C4-2B (cell line): Measurements from ENCODE around the gene LRIG1.

Source experiments
- H3K27ac ChIP-seq: fragments of 450-650 bp; 2 replicates; pipeline ENCODE4 v1.5.1; 2017
- ZFX ChIP-seq: fragments of 450-650 bp; IDR thresholded peaks from 2 replicates; pipeline ENCODE4 v1.6.1; 2017
- TF ChIP-seq, protein P1 (sequence below): fragments of 450-650 bp; conservative IDR thresholded peaks from 2 replicates; pipeline ENCODE4 v1.5.1; 2017; ENCODE audit warnings: mild to moderate bottlenecking

Gene LRIG1

DNA sequence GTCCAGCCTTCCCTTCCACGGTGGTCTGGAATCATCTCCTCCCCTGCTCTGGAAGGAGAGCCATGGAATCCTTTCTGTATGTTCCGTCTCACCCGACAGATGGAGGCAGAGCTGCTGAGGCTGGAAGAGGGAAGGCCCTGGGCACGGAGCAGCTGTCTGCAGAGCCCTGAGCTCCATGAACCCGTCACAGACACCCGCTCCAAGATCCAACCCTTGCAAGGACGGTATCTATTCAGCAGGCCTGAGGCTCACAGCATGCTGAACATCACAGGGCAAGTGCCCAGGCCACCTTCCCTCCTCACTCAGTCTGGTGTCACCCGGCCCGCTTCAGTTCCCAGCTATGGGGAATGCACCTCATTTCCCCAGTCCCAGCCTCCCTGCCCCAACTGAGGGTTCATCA is 103.9 kb downstream of the LRIG1 start:
- H3K27ac ChIP-seq: no peak overlapping the region
- no peak for TF ChIP-seq ZFX
- TF ChIP-seq, protein P1, sequence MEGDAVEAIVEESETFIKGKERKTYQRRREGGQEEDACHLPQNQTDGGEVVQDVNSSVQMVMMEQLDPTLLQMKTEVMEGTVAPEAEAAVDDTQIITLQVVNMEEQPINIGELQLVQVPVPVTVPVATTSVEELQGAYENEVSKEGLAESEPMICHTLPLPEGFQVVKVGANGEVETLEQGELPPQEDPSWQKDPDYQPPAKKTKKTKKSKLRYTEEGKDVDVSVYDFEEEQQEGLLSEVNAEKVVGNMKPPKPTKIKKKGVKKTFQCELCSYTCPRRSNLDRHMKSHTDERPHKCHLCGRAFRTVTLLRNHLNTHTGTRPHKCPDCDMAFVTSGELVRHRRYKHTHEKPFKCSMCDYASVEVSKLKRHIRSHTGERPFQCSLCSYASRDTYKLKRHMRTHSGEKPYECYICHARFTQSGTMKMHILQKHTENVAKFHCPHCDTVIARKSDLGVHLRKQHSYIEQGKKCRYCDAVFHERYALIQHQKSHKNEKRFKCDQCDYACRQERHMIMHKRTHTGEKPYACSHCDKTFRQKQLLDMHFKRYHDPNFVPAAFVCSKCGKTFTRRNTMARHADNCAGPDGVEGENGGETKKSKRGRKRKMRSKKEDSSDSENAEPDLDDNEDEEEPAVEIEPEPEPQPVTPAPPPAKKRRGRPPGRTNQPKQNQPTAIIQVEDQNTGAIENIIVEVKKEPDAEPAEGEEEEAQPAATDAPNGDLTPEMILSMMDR: no peak

DNA sequence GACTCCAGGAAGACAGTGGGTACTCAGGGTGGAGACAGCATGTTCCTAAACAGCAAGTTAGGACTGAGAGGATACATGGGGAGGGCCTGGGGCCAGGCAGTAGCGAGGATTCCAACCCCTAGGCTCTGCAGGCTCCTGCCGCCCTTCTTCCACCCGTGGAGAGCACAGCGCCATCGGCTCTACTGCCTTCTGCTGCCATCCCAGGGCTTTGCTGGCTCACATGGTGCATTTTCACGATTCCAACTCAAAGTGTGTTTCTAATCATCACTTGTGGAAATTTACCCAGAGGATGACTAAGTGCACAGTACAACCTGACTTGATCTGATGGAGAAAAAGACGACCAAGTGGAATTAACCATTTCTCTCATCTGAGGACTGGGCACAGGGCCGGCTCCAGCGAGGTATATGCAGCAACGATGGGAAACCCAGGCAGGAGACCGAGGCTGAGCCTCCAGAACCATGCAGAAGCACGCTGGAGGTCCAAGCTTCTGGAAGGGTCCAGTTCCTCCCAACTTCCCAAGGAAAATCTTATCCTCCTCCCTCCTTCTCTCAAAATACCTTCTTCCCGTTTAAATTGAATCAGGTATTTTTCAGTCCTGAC is 104.6 kb downstream of the LRIG1 start:
- TF ChIP-seq ZFX: no peak
- TF ChIP-seq, protein P1: no peak
- no peak overlapping the region for H3K27ac ChIP-seq

DNA sequence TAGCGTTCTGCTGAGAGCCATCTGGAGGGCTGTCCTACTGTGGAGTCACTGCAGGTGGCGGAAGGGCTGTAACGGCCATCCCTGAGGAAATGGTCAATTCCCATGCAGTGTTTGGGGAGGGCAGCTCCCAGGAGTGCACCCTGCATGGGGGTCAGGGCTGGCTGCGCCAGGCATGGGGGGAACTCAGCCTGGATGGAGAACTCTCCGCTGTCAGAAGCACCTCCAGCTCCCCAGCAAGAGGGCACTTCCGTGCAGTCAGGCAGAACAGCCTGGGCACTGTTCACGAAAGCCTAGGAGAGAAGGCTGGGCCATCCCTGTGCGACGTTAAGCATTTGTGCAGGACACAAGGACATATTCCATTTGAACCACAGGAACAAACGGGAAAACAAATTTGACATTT is 105.2 kb downstream of the LRIG1 start:
- no peak overlapping the region for H3K27ac ChIP-seq
- TF ChIP-seq, protein P1: no peak
- TF ChIP-seq ZFX: no peak

DNA sequence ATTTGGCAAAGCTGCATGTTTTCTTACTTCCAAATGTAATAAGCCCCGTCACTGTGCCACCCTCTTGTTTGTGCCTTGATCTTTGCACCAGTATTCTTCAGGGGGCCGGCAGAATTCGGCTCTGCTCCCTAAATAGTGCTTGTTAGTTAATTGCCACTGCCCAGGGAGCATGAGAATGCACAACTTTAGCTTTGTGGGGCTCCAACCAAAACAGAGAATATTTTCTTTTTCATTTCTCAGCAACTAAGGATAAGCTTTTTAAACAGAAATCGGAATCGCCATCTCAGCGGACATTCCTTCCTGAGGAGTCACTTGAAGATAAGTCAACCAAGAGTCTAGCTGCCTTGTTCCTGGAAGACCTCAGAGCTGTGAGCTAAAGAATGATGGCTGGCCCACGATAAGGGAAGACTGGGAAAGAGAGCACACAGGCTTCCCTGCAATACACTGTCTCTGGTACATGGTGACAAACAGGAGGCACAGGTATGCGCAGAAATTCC is 106.0 kb downstream of the LRIG1 start:
- TF ChIP-seq, protein P1: no peak
- TF ChIP-seq ZFX: no peak
- H3K27ac ChIP-seq: no peak overlapping the region

DNA sequence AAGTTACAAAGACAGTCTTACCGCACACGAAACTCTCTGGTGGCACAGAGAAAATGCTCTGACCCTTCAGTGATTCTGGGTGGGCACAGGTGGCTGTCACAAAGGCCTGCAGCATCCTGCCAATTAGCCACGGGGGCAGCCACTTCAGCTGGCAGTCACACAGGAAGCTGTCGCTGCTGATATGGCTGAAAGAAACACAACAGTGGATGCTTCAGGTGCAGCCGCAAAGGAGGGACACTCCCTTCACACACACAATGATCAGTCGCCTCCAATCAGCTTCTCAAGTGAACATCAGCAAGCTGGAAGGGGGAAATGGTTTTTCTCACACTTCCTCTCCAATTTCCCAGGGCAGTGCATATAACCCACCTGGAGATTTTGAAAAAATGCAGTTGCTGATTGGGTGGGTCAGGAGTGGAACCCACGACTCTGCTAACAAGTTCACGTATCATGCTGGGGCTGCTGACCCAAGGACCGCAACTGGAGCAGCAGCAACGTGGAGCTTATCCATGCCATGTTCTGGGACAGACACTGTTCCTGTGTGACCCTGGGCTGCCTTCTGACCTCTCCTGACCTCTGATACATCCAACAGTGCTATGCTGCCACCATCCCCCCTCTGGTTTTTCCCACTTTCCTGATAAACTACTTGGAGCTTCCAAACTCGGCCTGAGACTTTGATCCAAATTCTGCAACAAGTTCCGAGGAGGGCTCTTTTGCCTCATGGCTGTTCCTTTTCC is 106.6 kb downstream of the LRIG1 start:
- no peak overlapping the region for H3K27ac ChIP-seq
- TF ChIP-seq, protein P1: no peak
- TF ChIP-seq ZFX: no peak

DNA sequence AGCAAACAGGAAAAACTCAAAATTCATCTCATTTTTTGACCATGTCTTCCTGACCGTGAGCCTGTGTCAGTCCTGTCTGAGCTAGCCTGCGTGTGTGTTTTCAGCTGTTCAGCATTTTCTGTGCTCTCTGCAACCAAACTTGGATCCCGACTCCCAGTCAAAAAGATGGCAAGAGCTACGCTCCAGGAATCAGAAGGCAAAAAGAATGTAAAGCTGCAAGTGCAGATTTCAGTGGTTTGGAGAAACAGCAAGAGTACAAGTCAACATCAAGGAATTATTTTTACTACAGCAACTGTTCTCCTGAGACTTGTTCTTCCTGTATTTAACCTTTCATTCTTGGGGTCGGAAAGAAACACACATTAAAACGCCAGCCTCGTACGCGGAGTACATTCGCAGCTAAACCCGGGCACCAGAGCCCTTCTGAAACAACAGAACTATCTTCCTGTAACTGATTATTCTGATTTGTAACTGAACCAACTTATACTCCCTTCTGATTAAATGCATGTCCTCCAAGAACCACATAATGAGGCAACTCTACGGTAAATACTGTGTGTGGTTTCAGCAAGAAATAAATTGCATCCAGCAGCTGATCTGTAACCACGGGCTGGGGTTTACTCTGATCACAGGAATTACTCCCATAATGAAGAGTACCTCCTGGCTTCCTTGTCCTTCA is 107.4 kb downstream of the LRIG1 start:
- TF ChIP-seq ZFX: no peak
- TF ChIP-seq, protein P1: no peak
- no peak overlapping the region for H3K27ac ChIP-seq

DNA sequence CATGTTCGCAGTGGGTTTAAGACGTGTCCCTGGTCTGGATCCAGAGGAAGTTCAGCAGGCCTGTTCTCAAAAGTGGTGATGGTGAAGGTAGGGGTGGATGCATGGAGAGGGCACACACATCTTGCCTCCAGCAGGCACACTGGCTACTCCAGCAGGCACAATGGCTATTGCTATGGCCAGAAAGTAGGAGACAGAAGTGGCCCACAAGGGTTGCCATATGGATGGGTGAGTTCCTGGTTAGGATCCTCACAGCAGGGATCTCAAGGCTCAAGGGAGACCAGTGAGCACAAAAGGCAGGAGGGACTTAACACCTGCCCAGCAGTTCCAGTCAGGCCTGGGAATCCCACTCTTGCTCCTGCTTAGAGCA is 107.9 kb downstream of the LRIG1 start:
- TF ChIP-seq, protein P1: no peak
- no peak for TF ChIP-seq ZFX
- no peak overlapping the region for H3K27ac ChIP-seq
